PC-9 (cell line): ENCODE data around the gene GIPC3. TPM values are rescaled to one million over a fixed set of nuclear protein-coding genes. Genes with fewer than 3 reads are reported as not detected.

Source experiments
- BruUV-seq: library from RNA; stranded (reverse); fragments of 400-500 nt; replicated peaks from 2 replicates; lab custom pipeline; 2021; lab: Mats Ljungman, UMichigan
- CTCF ChIA-PET: fragments of 300-600 bp; sonication (Branson Sonifier 250); formaldehyde crosslinking; loops from one replicate; lab custom pipeline; 2022; ENCODE audit warnings: antibody characterized with exemption; lab: Charles Lee
- POLR2A ChIA-PET: fragments of 300-600 bp; sonication (Branson Sonifier 250); formaldehyde crosslinking; loops from one replicate; lab custom pipeline; 2022; ENCODE audit warnings: antibody characterized with exemption; ENCODE audit not compliant: unreplicated experiment; lab: Charles Lee
- DNase-seq, 2 experiments: peaks; one replicate each; pipeline versions ENCODE4 v3.0.0 to v3.0.0-alpha.2; 2015 to 2022; ENCODE audit warnings: mixed read lengths in 1 of 2
- H2AFZ ChIP-seq: fragments of 200-600 bp; sonication (generic); 2 replicates; pipeline ENCODE4 v1.8.1; 2017; ENCODE audit warnings: antibody characterized with exemption
- H3F3A ChIP-seq: fragments of 200-600 bp; sonication (generic); 2 replicates; pipeline ENCODE4 v1.8.1; 2017; ENCODE audit warnings: antibody characterized with exemption, mild to moderate bottlenecking, low read depth; ENCODE audit not compliant: insufficient read depth
- H3K27ac ChIP-seq: fragments of 200-600 bp; sonication (generic); 2 replicates; pipeline ENCODE4 v1.6.1; 2016; ENCODE audit warnings: mixed run types
- H3K27me3 ChIP-seq: fragments of 200-600 bp; sonication (generic); 2 replicates; pipeline ENCODE4 v1.6.1; 2016; ENCODE audit warnings: low read depth, mixed run types; ENCODE audit not compliant: insufficient read depth
- H3K36me3 ChIP-seq: fragments of 200-600 bp; sonication (generic); 2 replicates; pipeline ENCODE4 v1.6.1; 2016; ENCODE audit warnings: low read depth, mixed run types
- H3K4me1 ChIP-seq: fragments of 200-600 bp; sonication (generic); replicated peaks from 2 replicates; pipeline ENCODE4 v1.6.1; 2016; ENCODE audit warnings: mixed run types; ENCODE audit not compliant: insufficient read depth
- H3K4me2 ChIP-seq: fragments of 200-600 bp; sonication (generic); 2 replicates; pipeline ENCODE4 v1.6.1; 2017; ENCODE audit warnings: mixed run types
- H3K4me3 ChIP-seq: fragments of 200-600 bp; sonication (generic); 2 replicates; pipeline ENCODE4 v1.6.1; 2016; ENCODE audit warnings: mixed run types
- H3K79me2 ChIP-seq: fragments of 200-600 bp; sonication (generic); 2 replicates; pipeline ENCODE4 v1.6.1; 2017; ENCODE audit warnings: low read depth, mixed run types
- H3K9me2 ChIP-seq: fragments of 200-600 bp; sonication (generic); 2 replicates; pipeline ENCODE4 v1.8.1; 2017; ENCODE audit warnings: mild to moderate bottlenecking; ENCODE audit not compliant: insufficient read depth
- H3K9me3 ChIP-seq: fragments of 200-600 bp; sonication (generic); 2 replicates; pipeline ENCODE4 v1.8.1; 2016; ENCODE audit warnings: low read depth; ENCODE audit not compliant: insufficient read depth
- H4K20me1 ChIP-seq: fragments of 200-600 bp; sonication (generic); 2 replicates; pipeline ENCODE4 v1.8.1; 2017; ENCODE audit not compliant: insufficient read depth
- CTCF ChIP-seq: fragments of 200-600 bp; sonication (generic); conservative IDR thresholded peaks from 2 replicates; pipeline ENCODE4 v1.6.1; 2017; ENCODE audit warnings: mixed run types, antibody characterized with exemption, mild to moderate bottlenecking, moderate library complexity
- EZH2 ChIP-seq: fragments of 200-600 bp; sonication (generic); IDR thresholded peaks from 2 replicates; pipeline ENCODE4 v1.8.0; 2017; ENCODE audit warnings: antibody characterized with exemption, low read depth
- intact Hi-C: fragments of 100-400 bp; cut with micrococcal nuclease; formaldehyde crosslinking; loops from one replicate; pipeline ENCODE4 v1.10.0; 2022; ENCODE audit not compliant: unreplicated experiment
- total RNA-seq: library from RNA; stranded (reverse); gene quantifications from 2 replicates; pipeline ENCODE4 v1.2.3, GENCODE V29; 2021

Gene GIPC3
- total RNA-seq, 1 experiment from 2014 or later: not detected

- intact Hi-C loops: no loop called here
- DNase-seq: no peak
- no peak overlapping the region for H3K4me2 ChIP-seq
- no peaks in the 10 kb centered on the region for H3F3A ChIP-seq
- H3K27ac ChIP-seq: no peak overlapping the region
- ChIA-PET POLR2A (no interaction called here), CTCF (no interaction called here)
- H3K4me3 ChIP-seq: no peak overlapping the region
- BruUV-seq: no TSS peak
- H3K9me2 ChIP-seq: no peaks in the 10 kb centered on the region
- no peak for TF ChIP-seq EZH2
- TF ChIP-seq CTCF: no peak
- peaks cover 25% of the 10 kb centered on the region for H3K79me2 ChIP-seq
- H2AFZ ChIP-seq: no peak overlapping the region
- H3K36me3 ChIP-seq: no peaks in the 10 kb centered on the region
- H3K9me3 ChIP-seq: no peaks in the 10 kb centered on the region
- 0 out of 2 replicates have a peak, but pooled peaks cover 8% of the 10 kb centered on the region for H4K20me1 ChIP-seq
- peaks cover 5% of the 10 kb centered on the region; the same call in 1 of the 2 replicates for H3K4me1 ChIP-seq
- no peaks in the 10 kb centered on the region for H3K27me3 ChIP-seq
Measured at GRCh38 chr19:3623716-3624115, 38.4 kb downstream of the GIPC3 start.

GRCh38 chr19:3625996-3626472, 40.8 kb downstream of the GIPC3 start:
- intact Hi-C loops: loop anchor here (5.0 kb wide), 1 partner anchor 69 kb away; the partner anchor contains the start of gene MFSD12
- ChIA-PET CTCF (no interaction called here), POLR2A (no interaction called here)
- TF ChIP-seq CTCF (no peak), EZH2 (no peak)
- H3K27me3 ChIP-seq: no peaks in the 10 kb centered on the region
- BruUV-seq: no TSS peak
- H3K79me2 ChIP-seq: peaks cover 25% of the 10 kb centered on the region
- H3K9me3 ChIP-seq: no peaks in the 10 kb centered on the region
- 0 out of 2 replicates have a peak, but pooled peaks cover 8% of the 10 kb centered on the region for H4K20me1 ChIP-seq
- no peak for DNase-seq
- H3K27ac ChIP-seq: no peak overlapping the region
- peak overlapping the region; percentile 76 for H2AFZ ChIP-seq
- peak overlapping the region; percentile 76 for H3K4me3 ChIP-seq
- peak overlapping the region; percentile 89 for H3K4me2 ChIP-seq
- no peaks in the 10 kb centered on the region for H3K36me3 ChIP-seq
- no peaks in the 10 kb centered on the region for H3F3A ChIP-seq
- peaks cover 5% of the 10 kb centered on the region; the same call in 1 of the 2 replicates for H3K4me1 ChIP-seq
- H3K9me2 ChIP-seq: no peaks in the 10 kb centered on the region

- TF ChIP-seq EZH2: no peak
- no peak for TF ChIP-seq CTCF
- intact Hi-C loops: loop anchor here (5.0 kb wide), 1 partner anchor 69 kb away; the partner anchor contains the start of gene MFSD12
- Histone ChIP-seq H3K79me2 (peaks cover 25% of the 10 kb centered on the region), H3K36me3 (no peaks in the 10 kb centered on the region), H3K4me2 (peak within 1 kb of the TSS; percentile 89), H3K9me2 (no peaks in the 10 kb centered on the region), H3K4me3 (peak within 1 kb of the TSS; percentile 76), H3K27me3 (no peaks in the 10 kb centered on the region), H3F3A (no peaks in the 10 kb centered on the region), H3K4me1 (peaks cover 5% of the 10 kb centered on the region; the same call in 1 of the 2 replicates), H3K27ac (peak within 1 kb of the TSS; percentile 77), H3K9me3 (no peaks in the 10 kb centered on the region), H2AFZ (peak within 1 kb of the TSS; percentile 76), H4K20me1 (0 out of 2 replicates have a peak, but pooled peaks cover 8% of the 10 kb centered on the region)
- DNase-seq: peak; percentile 90 to 95
- POLR2A ChIA-PET: interaction anchor here (0.6 kb wide), 1 partner anchor 132 kb away, joined by 9 read pairs; no protein-coding TSS in a partner anchor
- CTCF ChIA-PET: no interaction called here
- no TSS peak for BruUV-seq
Measured at GRCh38 chr19:3626473-3627350, 41.4 kb downstream of the GIPC3 start, which contains the start of gene CACTIN. Gene CACTIN, minus strand, starts transcription at chr19:3626790. Its CDS starts 28 bp downstream, at chr19:3626762.
